Breast epithelium (tissue), 3 donors: ENCODE measurements around the gene ARF3.

ENCODE experiments used
- POLR2A ChIP-seq: fragments of 450-650 bp; IDR thresholded peaks from one replicate; pipeline ENCODE4 v1.6.1; 2016; ENCODE audit warnings: antibody characterized with exemption, mild to moderate bottlenecking, moderate library complexity
- POLR2AphosphoS5 ChIP-seq, 3 donors: sonication (generic); formaldehyde crosslinking; IDR thresholded peaks; one replicate each; pipeline ENCODE4 v1.6.1; 2017; ENCODE audit warnings: antibody characterized with exemption in 3 of 3
- TF ChIP-seq, protein P1 (sequence below), 3 donors: fragments of 450-650 bp; IDR thresholded peaks; one replicate each; pipeline ENCODE4 v1.5.1; 2016 to 2017; ENCODE audit warnings: antibody characterized with exemption in 3 of 3, mild to moderate bottlenecking in 3 of 3, moderate library complexity in 3 of 3

DNA sequence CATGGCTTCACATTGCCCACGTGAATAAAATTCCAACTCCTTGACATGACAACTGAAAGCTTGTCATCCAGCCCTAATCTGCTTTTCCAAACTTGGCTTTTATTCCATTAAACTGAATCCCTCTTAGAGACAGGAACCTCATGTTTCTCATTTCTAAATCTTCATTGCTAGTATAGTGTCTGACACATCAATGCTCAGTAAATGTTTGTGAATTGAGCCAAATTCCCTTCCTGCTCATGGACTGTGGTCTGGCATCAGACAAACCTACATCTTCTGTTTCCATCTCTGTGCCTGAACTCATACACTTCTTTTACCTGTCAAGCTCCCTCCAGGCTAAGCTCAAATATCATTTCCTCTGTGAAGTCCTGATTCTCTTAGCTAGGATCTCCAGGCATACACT lies 27.7 kb downstream of the ARF3 start:
- no peak for TF ChIP-seq POLR2AphosphoS5 (IDR thresholded peaks at IDR 0.05)
- TF ChIP-seq, protein P1, sequence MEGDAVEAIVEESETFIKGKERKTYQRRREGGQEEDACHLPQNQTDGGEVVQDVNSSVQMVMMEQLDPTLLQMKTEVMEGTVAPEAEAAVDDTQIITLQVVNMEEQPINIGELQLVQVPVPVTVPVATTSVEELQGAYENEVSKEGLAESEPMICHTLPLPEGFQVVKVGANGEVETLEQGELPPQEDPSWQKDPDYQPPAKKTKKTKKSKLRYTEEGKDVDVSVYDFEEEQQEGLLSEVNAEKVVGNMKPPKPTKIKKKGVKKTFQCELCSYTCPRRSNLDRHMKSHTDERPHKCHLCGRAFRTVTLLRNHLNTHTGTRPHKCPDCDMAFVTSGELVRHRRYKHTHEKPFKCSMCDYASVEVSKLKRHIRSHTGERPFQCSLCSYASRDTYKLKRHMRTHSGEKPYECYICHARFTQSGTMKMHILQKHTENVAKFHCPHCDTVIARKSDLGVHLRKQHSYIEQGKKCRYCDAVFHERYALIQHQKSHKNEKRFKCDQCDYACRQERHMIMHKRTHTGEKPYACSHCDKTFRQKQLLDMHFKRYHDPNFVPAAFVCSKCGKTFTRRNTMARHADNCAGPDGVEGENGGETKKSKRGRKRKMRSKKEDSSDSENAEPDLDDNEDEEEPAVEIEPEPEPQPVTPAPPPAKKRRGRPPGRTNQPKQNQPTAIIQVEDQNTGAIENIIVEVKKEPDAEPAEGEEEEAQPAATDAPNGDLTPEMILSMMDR (IDR thresholded peaks at IDR 0.05): no peak
- no peak for TF ChIP-seq POLR2A
